GM18858 (cell line): ENCODE measurements around the gene ZDHHC6.
"Not testable (repeated sequence)": the region's sequence is repeated elsewhere in the genome, so short reads cannot be mapped to it uniquely, and the experiment has no call there.

Experiments
- ATAC-seq: cut with Tn5 transposase; IDR thresholded peaks from one replicate; pipeline ENCODE4 v1.9.1; 2021; ENCODE audit not compliant: unreplicated experiment

Gene ZDHHC6

GRCh38 chr10:112393341-112393740 is 53.4 kb downstream of the ZDHHC6 start:
- no peak for ATAC-seq

- no peak for ATAC-seq
Measured at GRCh38 chr10:112390125-112390703, 56.5 kb downstream of the ZDHHC6 start.

- ATAC-seq = peak; percentile 55
Measured at GRCh38 chr10:112389271-112389822, 57.4 kb downstream of the ZDHHC6 start.

GRCh38 chr10:112388548-112388947 is 58.2 kb downstream of the ZDHHC6 start:
- no peak for ATAC-seq

GRCh38 chr10:112388056-112388455 is 58.7 kb downstream of the ZDHHC6 start:
- ATAC-seq = not testable (repeated sequence)

- ATAC-seq = no peak
Measured at GRCh38 chr10:112385201-112385600, 61.5 kb downstream of the ZDHHC6 start.

- ATAC-seq = no peak
Measured at GRCh38 chr10:112384141-112384540, 62.6 kb downstream of the ZDHHC6 start.

GRCh38 chr10:112383325-112383724 is 63.4 kb downstream of the ZDHHC6 start:
- ATAC-seq = no peak

GRCh38 chr10:112382515-112383235 is 64.0 kb downstream of the ZDHHC6 start:
- no peak for ATAC-seq
